SKM-1 treated with dmso at 0.1 percent for 144 hours (cell line): Measurements from ENCODE around the gene TBC1D22A.

Source experiments
- DNase-seq: peaks from one replicate; lab custom pipeline; 2025; ENCODE audit not compliant: unreplicated experiment; lab: John Stamatoyannopoulos, UW

The TBC1D22A gene

GRCh38 chr22:46854125-46854870 is 91.8 kb downstream of the TBC1D22A start:
- DNase-seq: peak; percentile 77

DNA sequence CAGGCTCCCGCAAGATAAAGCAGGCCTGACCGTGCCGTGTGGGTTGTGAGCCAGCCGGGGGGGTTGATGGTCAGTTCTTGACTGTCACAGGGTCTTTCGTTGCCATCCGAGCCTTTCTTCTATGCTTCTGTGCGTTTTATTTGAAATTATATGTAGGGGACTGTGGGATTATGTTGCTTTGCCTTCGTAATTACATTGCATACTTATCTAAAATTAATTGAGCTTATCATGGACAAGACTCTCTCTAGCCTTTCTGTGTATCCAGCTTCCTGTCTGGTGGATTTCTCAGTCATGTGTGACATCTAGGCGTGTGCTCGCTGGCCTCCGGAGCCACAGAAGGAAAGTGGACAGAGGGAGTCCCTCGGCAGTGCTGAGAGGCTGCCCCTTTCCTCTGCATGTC is 93.2 kb downstream of the TBC1D22A start:
- no peak for DNase-seq

DNA sequence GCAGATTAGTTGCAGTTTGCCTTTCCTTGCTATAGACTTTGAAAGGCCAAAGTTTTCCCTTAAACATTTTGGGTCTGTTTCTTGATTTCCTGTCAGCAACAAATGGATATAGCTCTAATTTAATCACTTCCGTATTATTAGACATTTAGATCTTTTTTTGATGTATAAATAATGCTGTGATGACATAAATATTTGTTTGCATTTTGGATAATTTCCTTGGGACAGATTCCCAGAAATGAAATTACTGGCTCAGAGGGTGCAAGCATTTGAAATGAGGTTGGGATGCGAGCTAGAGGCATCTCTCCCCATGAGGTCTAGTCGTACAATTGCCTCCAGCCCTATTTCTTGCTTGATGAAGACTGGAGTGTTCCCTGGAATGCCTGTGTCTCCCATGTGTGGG is 94.2 kb downstream of the TBC1D22A start:
- DNase-seq: no peak

GRCh38 chr22:46857142-46857884 is 94.9 kb downstream of the TBC1D22A start:
- no peak for DNase-seq

GRCh38 chr22:46857885-46858143 is 95.4 kb downstream of the TBC1D22A start:
- no peak for DNase-seq

GRCh38 chr22:46858181-46858771 is 95.8 kb downstream of the TBC1D22A start:
- no peak for DNase-seq

DNA sequence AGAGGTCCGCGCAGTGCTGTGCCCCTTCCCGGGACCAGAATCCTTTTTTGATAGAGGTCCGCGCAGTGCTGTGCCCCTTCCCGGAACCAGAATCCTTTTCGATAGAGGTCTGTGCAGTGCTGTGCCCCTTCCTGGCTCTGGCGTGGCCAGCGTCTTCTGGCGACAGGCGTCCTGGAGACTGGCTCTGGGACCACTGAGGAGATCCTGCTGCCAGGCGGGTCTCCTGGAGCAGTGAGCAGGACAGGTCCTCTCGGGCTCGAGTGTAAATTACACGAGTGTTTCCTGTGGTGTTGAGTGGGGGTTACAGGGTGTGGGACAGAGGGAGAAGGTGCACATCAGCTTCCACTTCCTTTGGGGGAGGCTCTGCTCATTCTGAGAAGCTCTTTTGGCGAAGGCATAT is 98.1 kb downstream of the TBC1D22A start:
- no peak for DNase-seq

GRCh38 chr22:46861468-46862367 is 99.3 kb downstream of the TBC1D22A start:
- DNase-seq: no peak

GRCh38 chr22:46862418-46863324 is 100.2 kb downstream of the TBC1D22A start:
- DNase-seq: no peak

DNA sequence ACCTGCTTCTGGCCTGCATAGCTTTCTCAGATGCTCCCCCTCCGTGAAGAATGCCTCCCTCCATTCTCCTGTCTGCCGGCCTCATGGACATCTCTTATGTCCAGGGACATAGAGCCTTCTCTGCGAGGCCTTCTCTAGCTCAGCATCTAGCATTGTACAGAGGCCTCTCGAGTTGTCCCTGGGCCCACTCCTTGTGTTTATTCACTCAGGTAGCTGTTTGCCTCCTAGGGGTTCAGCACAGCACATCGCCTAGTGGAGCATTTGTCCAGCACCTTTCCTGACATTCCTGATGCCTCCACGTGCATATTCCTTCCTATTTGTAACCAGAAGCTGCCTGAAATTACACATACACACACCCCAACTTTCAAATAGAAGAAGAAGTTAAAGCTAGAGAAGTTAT is 101.3 kb downstream of the TBC1D22A start:
- DNase-seq: no peak

- no peak for DNase-seq
Measured at GRCh38 chr22:46864314-46865051, 102.0 kb downstream of the TBC1D22A start.

- DNase-seq: no peak
Measured at GRCh38 chr22:46865052-46865434, 102.6 kb downstream of the TBC1D22A start.

DNA sequence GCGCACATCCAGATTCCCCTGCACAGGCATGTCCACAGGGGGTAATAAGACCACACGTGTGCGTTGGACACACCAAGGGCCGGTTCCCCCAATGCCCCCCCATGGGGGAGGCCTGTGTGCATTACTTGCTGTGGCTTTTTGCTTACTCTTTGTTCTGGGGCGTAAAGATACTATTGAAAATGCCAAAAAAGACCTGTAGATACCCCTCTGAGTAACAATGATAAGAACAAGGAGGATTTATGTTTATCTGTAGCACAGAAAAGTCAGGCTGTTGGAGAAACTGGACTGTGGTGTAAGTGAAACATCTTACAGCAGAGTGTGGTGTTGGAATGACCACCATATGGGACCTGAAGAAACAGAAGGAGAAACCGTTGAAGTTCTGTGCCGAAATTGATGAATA is 103.2 kb downstream of the TBC1D22A start:
- no peak for DNase-seq

GRCh38 chr22:46866591-46866990 is 104.1 kb downstream of the TBC1D22A start:
- no peak for DNase-seq

GRCh38 chr22:46867106-46867505 is 104.7 kb downstream of the TBC1D22A start:
- no peak for DNase-seq

GRCh38 chr22:46869329-46869728 is 106.9 kb downstream of the TBC1D22A start:
- no peak for DNase-seq

DNA sequence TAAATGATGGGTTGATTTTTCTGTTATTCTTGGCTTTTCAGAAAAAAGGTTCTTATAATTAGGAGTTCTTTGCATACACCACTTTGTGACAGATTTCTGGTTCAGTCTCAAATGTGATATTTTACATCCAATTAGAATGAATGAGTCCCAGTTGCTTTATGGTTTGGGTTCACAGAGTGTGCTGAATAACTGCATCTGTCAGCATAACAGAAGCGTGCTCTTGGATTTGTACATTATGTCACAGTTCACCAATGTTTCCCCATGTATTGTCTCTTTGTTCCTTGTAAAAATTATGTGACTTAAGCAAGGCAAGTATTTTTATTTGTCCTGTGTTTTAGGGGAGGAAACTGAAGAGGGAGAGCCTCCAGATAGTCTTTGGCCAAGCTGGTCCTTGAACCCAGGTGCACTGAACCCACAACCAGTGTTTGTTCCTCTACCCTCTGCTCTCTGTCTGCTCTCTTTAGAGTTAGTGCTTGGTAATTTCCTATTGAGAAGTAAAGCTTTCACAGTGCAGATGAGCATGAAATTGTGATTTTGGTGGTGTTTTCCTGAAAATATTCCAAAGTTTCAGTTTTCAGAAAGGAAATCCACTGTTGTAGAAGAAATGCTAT is 107.5 kb downstream of the TBC1D22A start:
- no peak for DNase-seq

GRCh38 chr22:46871826-46872225 is 109.4 kb downstream of the TBC1D22A start:
- no peak for DNase-seq

- no peak for DNase-seq
Measured at GRCh38 chr22:46875089-46875488, 112.6 kb downstream of the TBC1D22A start.
